DND-41 (cell line): Measurements from ENCODE around the gene FBRS.
"Not testable (repeated sequence)": the region's sequence is repeated elsewhere in the genome, so short reads cannot be mapped to it uniquely, and the experiment has no call there.

ENCODE experiments used
- ATAC-seq: fragments of 200-7000 bp; cut with Tn5 transposase; 3 replicates; pipeline ENCODE4 v1.9.1; 2021; ENCODE audit warnings: low read depth; ENCODE audit not compliant: insufficient read depth
- DNase-seq: peaks from one replicate; pipeline ENCODE4 v3.0.0-alpha.2; 2020
- H2AFZ ChIP-seq: 2 replicates; pipeline ENCODE4 v1.6.0; 2012; ENCODE audit warnings: low read depth, low read length
- H3K27ac ChIP-seq: 2 replicates; pipeline ENCODE4 v1.5.1; 2012; ENCODE audit warnings: low read length, inconsistent platforms
- H3K27me3 ChIP-seq: fragments of 200-600 bp; sonication (generic); 2 replicates; pipeline ENCODE4 v1.6.0; 2012; ENCODE audit warnings: low read length, mild to moderate bottlenecking, inconsistent platforms; ENCODE audit not compliant: insufficient read depth, poor library complexity
- H3K36me3 ChIP-seq: 2 replicates; pipeline ENCODE4 v1.5.1; 2012; ENCODE audit warnings: low read length, inconsistent platforms; ENCODE audit not compliant: insufficient read depth
- H3K4me1 ChIP-seq: 2 replicates; pipeline ENCODE4 v1.5.1; 2012; ENCODE audit warnings: mild to moderate bottlenecking, low read length; ENCODE audit not compliant: insufficient read depth
- H3K4me2 ChIP-seq: 2 replicates; pipeline ENCODE4 v1.6.0; 2012; ENCODE audit warnings: mild to moderate bottlenecking, moderate library complexity, low read length, inconsistent platforms; ENCODE audit not compliant: insufficient read depth
- H3K4me3 ChIP-seq, 2 experiments: fragments of 200-600 bp in 1 of 2; shearing (Covaris generic) in 1 of 2; 2 replicates each; pipeline ENCODE4 v1.5.1; 2012 to 2016; ENCODE audit warnings: inconsistent platforms in 2 of 2, low read length in 2 of 2, mild to moderate bottlenecking in 2 of 2, low read depth in 1 of 2, moderate library complexity in 1 of 2
- H3K79me2 ChIP-seq: 2 replicates; pipeline ENCODE4 v1.6.0; 2012; ENCODE audit warnings: low read length, inconsistent platforms; ENCODE audit not compliant: insufficient read depth
- H3K9ac ChIP-seq: 2 replicates; pipeline ENCODE4 v1.6.0; 2012; ENCODE audit warnings: low read depth, mild to moderate bottlenecking, inconsistent platforms, low read length, moderate library complexity
- H3K9me3 ChIP-seq: 2 replicates; pipeline ENCODE4 v1.5.1; 2012; ENCODE audit warnings: low read length, moderate library complexity, mild to moderate bottlenecking, inconsistent platforms; ENCODE audit not compliant: insufficient read depth, severe bottlenecking
- H4K20me1 ChIP-seq: 2 replicates; pipeline ENCODE4 v1.6.0; 2012; ENCODE audit warnings: low read length; ENCODE audit not compliant: insufficient read depth
- EZH2 ChIP-seq: IDR thresholded peaks from 3 replicates; pipeline ENCODE4 v1.6.1; 2012; ENCODE audit warnings: borderline replicate concordance, low read depth, mild to moderate bottlenecking, moderate library complexity, low read length, inconsistent platforms; ENCODE audit not compliant: severe bottlenecking
- TF ChIP-seq, protein P1 (sequence below): IDR thresholded peaks from 2 replicates; pipeline ENCODE4 v1.5.1; 2012; ENCODE audit warnings: borderline replicate concordance, low read length, moderate library complexity, mild to moderate bottlenecking; ENCODE audit not compliant: poor library complexity, severe bottlenecking; ENCODE audit errors: extremely low read depth

Gene FBRS

DNA sequence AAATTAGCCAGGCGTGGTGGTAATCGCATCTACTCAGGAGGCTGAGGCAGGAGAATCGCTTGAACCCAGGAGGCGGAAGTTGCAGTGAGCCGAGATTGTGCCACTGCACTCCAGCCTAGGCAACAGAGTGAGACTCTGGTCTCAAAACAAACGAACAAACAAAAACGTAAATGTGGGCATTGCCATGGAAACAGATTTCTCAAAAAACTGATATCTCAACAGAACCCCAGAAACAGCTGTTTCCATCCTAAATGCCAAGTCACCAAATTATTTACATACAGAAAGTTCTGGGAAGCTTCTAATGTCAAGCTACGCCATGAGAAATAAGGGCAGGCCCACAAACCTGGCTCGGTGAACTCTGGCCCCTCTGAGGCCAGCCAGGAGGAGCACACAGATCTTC lies 32.0 kb upstream of the FBRS start:
- Histone ChIP-seq H2AFZ (no peak overlapping the region), H3K9ac (no peak overlapping the region), H3K36me3 (no peaks in the 10 kb centered on the region), H3K4me3 (no peak overlapping the region), H3K9me3 (no peaks in the 10 kb centered on the region), H3K27ac (no peak overlapping the region), H3K4me2 (no peak overlapping the region), H4K20me1 (no peaks in the 10 kb centered on the region), H3K4me1 (peaks cover 8% of the 10 kb centered on the region), H3K27me3 (no peaks in the 10 kb centered on the region), H3K79me2 (no peaks in the 10 kb centered on the region)
- DNase-seq (no peak), ATAC-seq (no peak)
- TF ChIP-seq, protein P1, sequence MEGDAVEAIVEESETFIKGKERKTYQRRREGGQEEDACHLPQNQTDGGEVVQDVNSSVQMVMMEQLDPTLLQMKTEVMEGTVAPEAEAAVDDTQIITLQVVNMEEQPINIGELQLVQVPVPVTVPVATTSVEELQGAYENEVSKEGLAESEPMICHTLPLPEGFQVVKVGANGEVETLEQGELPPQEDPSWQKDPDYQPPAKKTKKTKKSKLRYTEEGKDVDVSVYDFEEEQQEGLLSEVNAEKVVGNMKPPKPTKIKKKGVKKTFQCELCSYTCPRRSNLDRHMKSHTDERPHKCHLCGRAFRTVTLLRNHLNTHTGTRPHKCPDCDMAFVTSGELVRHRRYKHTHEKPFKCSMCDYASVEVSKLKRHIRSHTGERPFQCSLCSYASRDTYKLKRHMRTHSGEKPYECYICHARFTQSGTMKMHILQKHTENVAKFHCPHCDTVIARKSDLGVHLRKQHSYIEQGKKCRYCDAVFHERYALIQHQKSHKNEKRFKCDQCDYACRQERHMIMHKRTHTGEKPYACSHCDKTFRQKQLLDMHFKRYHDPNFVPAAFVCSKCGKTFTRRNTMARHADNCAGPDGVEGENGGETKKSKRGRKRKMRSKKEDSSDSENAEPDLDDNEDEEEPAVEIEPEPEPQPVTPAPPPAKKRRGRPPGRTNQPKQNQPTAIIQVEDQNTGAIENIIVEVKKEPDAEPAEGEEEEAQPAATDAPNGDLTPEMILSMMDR: no peak
- TF ChIP-seq EZH2: no peak

DNA sequence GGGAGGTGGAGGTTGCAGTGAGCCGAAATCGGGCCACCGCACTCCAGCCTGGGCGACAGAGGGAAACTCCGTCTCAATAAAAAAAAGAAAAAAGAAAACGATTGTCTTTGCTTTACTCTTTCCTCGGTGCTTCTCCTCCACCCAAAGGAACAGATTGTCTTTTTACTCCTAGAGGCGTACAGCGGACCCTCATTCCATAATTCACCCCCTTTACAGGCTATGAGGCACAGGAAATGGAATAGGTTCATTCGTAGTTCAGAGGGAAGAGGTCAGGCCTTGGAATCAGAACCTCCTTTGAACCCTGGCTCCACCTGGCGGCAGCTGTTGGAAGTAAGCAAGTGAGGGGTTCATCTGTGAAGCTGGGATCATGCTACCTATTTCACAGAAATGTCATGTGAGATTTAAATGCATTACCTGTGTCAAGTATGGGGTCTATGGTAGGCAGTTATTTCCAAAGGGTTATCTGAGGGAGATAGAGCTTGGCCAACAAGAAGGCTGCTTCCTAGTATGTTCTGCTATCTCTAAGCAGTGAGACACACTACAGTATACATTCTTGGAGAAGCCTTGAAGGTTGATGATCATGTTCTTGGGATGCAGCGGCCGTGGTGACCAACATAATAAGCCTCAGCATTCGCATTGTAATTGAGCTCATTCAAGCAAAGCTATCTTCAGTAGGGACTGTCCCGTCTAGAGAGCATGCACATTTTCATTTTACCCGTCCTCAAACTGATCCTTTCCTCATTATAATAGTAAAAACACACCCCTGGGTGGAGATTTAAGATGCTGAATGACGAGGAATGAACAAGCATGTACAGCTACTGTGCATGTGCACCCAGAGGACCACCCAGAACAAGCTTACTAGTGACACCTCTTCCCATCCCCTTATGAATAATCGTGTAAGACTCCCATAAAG lies 29.3 kb upstream of the FBRS start:
- H3K4me2 ChIP-seq: peak overlapping the region; percentile 58; the same call in 1 of the 2 replicates
- H4K20me1 ChIP-seq: no peaks in the 10 kb centered on the region
- peak overlapping the region; percentile 54 for H3K27ac ChIP-seq
- H3K36me3 ChIP-seq: no peaks in the 10 kb centered on the region
- H3K27me3 ChIP-seq: no peaks in the 10 kb centered on the region
- peak; percentile 95 for ATAC-seq
- TF ChIP-seq, protein P1: peak; percentile 98
- TF ChIP-seq EZH2: no peak
- H3K4me3 ChIP-seq: peak overlapping the region in 1 of 2 experiments; percentile 44; a peak in 2 of 4 replicates
- DNase-seq: peak; percentile 91
- H3K79me2 ChIP-seq: peaks cover 8% of the 10 kb centered on the region
- no peaks in the 10 kb centered on the region for H3K9me3 ChIP-seq
- peaks cover 16% of the 10 kb centered on the region for H3K4me1 ChIP-seq
- H2AFZ ChIP-seq: peak overlapping the region; percentile 87
- peak overlapping the region; percentile 23 for H3K9ac ChIP-seq

DNA sequence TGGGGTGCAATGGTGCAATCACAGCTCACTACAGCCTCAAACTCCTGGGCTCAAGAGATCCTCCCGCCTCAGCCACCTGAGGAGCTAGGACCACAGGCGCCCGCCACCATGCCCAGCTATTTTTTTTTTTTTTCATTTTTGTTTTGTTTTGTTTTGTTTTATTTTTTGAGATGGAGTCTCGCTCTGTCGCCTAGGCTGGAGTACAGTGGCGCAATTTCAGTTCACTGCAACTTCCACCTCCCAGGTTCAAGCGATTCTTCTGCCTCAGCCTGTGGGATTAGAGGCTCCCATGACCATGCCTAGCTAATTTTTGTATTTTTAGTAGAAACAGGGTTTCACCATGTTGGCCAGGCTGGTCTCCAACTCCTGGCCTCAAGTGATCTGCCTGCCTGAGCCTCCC lies 25.8 kb upstream of the FBRS start:
- DNase-seq, H3K4me2 ChIP-seq, ATAC-seq, H3K27me3 ChIP-seq, H3K36me3 ChIP-seq, H3K9ac ChIP-seq, H3K9me3 ChIP-seq, H3K4me3 ChIP-seq, H4K20me1 ChIP-seq, H2AFZ ChIP-seq, H3K27ac ChIP-seq: not testable (repeated sequence)
- Histone ChIP-seq H3K4me1 (peaks cover 32% of the 10 kb centered on the region), H3K79me2 (peaks cover 20% of the 10 kb centered on the region)

DNA sequence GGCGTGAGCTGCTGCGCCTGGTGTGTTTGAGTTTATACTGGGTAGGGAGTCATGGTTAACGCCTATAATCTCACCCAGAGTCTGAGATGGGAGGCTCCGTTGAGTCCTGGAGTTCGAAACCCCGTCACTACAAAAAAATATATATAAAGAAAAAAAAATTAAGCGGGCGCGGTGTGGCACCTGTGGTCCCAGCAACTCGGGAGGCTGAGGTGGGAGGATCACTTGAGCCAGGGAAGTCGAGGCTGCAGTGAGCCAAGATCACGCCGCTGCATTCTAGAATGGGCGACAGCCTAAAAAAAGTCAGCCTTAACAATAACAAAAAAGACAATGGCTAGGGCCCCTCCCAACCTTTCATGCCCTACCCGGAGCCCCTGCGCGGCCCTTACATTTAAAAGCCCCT lies 24.7 kb upstream of the FBRS start:
- peak overlapping the region; percentile 57 to 86; a peak in 3 of 4 replicates for H3K4me3 ChIP-seq
- peak overlapping the region; percentile 77 for H3K4me2 ChIP-seq
- no peak for DNase-seq
- H3K9ac ChIP-seq: peak overlapping the region; percentile 81
- peak overlapping the region; percentile 88 for H3K27ac ChIP-seq
- no peak for ATAC-seq
- peaks cover 20% of the 10 kb centered on the region for H3K79me2 ChIP-seq
- H3K9me3 ChIP-seq: no peaks in the 10 kb centered on the region
- peak overlapping the region; percentile 83 for H2AFZ ChIP-seq
- H3K36me3 ChIP-seq: no peaks in the 10 kb centered on the region
- H3K4me1 ChIP-seq: peaks cover 30% of the 10 kb centered on the region
- TF ChIP-seq, protein P1: no peak
- no peaks in the 10 kb centered on the region for H4K20me1 ChIP-seq
- H3K27me3 ChIP-seq: no peaks in the 10 kb centered on the region
